Ammon's horn (tissue), 1 donor: ENCODE results near the gene POMC.
"Not testable (repeated sequence)": the region's sequence is repeated elsewhere in the genome, so short reads cannot be mapped to it uniquely, and the experiment has no call there.

Experiments used
- DNase-seq: peaks from one replicate; pipeline ENCODE4 v3.0.0-alpha.2; 2016; ENCODE audit warnings: low spot score

POMC gene

DNA sequence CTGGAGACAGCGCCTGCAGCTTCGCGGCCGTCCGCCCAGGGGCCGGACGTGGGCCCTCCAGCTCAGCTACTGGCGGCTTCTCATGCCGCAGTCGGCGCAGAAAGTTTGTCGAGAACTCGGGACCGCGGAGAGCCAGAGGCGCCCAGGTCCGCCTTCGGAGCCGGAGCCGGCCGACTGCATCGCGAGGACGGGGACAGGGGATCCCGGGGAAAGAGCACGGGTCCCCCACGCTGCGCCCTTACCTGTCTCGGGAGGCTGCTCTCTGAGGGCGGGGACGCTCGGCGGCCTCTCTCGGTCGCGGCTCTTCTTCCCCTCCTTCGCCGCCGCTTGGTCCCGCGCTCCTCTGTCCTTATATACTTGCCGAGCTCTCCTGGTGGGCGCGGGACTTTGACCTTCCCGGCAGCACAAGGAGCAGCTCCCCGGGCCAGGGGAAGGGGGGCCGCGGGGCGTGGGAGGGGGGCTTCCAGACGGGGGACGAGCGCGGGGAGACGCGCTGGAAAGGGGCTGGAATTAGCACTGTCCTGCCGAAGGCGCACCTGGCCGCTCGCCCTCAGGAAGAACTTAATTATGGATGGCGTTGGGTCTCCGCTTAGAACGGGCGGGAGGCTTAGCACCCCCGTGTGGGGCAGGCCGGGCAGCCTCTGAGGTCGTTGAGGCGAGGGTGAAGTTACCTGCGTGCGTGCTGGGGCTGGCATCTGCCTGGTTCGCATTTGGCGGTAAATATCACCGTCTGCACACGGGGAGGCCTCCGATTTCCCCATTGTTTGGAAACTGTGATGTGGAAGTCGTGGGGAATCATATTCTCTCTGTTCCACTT lies at the start of gene POMC:
TSS of gene POMC (minus strand) at position 325 of the 817 bp plus-strand sequence. CDS start 3,808 bp downstream, outside the sequence.
- DNase-seq: no peak

DNA sequence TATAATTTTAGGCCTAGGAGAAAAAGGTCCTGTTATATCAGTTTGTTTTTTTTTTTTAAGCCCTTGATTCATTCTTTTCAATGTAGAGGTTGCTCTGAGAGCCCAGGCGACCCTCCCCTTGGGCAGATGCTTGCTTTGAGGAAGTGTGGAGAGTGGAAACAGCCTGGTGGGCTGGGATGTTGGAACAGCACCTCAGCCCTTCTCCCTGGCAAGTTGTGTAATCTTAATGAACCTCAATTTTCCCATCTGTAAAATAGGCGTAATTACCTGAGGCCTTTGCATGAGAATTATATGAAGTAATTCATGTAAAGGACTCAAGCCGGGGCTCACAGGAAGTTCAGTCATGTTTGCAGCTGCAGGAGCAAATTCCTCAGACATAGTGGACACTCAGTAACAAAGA lies 49.7 kb upstream of the POMC start:
- DNase-seq: no peak

DNA sequence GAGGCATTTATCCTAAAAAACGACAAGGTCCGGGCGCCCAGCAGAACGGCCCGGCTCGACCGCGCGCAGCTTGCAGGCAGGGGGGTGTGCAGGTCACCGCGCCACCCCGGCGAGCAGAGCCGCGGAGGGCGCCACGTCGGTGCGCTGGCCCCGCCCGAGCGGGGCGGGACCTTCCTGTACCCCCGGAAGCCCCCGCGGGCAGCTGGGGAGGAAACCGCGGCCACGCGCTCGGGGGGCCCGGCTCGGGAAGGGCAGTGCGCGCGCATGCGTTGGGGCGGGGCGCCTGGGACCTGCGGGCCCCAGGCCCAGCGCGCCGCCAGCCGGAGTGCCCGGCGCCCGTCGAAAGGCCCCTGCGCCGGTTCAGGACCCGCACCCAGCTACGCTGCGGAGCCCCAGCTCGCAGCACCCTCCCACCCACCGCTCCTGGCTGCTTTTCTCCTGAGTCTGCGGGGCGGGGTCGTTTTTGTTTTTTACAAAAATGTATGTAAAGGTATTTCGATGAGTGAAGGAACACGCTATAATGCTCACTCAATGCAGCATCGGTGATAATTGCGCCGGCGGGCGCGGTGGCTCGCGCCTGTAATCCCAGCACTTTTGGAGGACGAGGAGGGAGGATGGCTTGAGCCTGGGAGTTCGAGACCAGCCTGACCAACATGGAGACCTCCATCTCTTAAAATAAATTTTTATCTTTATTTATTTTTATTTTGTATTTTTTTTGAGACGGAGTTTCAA lies 47.7 kb upstream of the POMC start:
- peak; percentile 51 for DNase-seq

- DNase-seq: no peak
Observed at GRCh38 chr2:25215232-25215631, 46.9 kb upstream of the POMC start.

GRCh38 chr2:25213229-25213628 lies 44.8 kb upstream of the POMC start:
- DNase-seq: no peak

GRCh38 chr2:25210923-25211322 lies 42.5 kb upstream of the POMC start:
- not testable (repeated sequence) for DNase-seq

DNA sequence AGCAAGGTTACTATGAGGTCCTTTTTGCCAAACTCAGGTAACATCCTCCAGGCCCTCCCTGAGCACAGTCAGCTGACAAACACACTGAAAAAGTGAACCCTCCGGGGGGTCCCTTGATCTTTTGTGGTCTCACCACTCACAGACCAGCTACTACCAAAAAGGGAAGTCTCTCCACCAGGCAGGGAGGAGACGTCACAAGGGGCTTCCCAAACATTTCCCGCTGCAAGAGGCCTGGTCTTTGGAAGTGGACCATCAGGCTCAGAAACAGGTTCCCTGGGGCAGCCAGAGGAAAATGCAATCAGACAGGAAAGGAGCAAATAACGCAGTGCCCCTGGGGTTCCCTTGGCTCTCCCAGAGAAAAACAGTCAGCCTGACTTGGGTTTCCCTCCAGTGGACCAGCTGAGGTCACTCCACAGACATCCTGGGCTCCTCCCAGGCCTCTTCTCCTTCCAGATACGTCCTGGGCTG lies 38.7 kb upstream of the POMC start:
- no peak for DNase-seq

GRCh38 chr2:25204190-25204838 lies 35.9 kb upstream of the POMC start:
- no peak for DNase-seq

- DNase-seq: no peak
Observed at GRCh38 chr2:25202275-25202674, 33.9 kb upstream of the POMC start.

GRCh38 chr2:25201794-25202193 lies 33.4 kb upstream of the POMC start:
- no peak for DNase-seq

GRCh38 chr2:25201265-25201664 lies 32.9 kb upstream of the POMC start:
- no peak for DNase-seq

DNA sequence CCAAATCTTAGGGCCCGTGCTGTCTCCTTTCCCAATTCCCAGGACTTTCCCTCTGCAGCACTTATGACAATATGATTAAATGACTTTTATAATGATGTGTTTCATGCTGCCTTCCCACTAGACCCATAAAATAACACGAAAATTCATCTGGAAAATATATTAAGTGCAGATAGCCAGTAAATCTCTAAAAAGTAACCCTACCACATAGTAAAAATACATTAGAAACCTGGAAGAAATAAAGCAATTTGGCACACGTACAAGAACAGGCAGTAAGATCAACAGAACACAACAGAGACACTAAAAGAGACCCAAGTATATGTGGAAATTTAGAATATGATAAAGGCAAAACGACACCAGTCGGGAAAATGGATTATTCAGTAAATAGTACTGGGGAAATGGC lies 30.2 kb upstream of the POMC start:
- DNase-seq: no peak

DNA sequence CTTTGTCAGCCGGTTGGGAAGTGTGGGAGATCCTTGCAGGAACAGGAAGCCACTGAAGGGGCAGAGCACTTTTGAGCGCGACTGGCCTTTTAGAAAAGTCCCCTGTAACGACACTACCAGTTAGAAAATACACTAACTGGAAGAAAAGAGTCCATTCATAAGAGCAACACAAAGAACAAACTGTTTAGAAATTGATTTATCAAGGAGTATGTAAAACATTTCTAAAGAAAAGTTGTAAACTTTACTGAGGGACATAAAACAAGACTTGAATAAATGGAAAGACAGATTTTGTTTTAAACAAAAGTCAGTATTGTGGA lies 29.8 kb upstream of the POMC start:
- DNase-seq: no peak

GRCh38 chr2:25197336-25198208 lies 29.2 kb upstream of the POMC start:
- DNase-seq: no peak

GRCh38 chr2:25194576-25195122 lies 26.3 kb upstream of the POMC start:
- no peak for DNase-seq

GRCh38 chr2:25190536-25190935 lies 22.2 kb upstream of the POMC start:
- no peak for DNase-seq

GRCh38 chr2:25188405-25188804 lies 20.0 kb upstream of the POMC start:
- DNase-seq: no peak

DNA sequence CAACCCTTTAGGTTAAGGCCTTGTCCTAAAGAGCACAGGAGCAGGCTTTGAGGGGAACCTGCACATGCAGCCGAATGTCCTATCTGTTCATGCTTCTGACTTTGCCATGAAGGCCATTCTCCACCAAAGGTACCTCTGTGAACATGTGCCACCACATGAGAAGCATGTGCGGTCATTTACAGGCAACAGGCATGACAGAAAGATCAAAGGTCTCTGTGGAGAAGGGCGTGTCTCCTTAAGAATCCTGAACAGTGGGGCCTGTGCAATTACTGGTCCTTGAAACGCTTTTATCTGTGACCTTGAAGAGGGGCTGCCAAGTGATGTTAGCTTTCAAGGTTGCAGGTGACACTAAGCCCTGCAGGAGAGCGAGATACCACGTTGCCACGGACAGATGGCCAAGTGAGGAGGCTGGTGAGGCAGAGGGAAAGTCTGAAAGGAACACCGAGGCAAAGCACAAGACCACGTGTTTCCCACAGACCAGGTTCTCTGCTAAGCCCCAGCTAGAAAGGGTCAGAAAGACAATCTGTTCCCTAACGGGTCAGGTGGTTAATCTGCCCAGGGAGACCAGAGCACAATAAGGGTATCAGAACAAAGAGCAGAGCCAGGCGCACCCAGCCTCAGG lies 19.5 kb upstream of the POMC start:
- DNase-seq: no peak

- no peak for DNase-seq
Observed at GRCh38 chr2:25184254-25184653, 15.9 kb upstream of the POMC start.

DNA sequence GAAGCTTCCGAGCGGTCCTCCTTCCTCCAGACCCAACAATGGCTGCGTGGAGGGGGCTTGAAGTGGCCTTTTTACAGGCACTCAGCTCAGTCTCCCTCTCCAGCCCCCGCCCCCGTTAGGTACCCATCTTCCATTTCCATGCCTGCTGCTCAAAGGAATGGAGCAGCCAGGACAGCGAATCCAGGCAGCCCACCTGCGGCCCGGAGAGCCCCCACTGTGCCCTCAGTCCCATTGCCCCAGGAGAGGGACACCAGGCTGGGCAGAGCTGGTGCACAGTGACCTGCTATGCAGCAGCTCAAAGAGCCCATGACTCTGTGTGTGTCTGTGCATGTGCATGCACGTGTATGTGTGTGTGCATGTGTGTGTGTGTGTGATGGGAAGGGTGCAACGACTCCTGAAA lies 10.6 kb upstream of the POMC start:
- DNase-seq: no peak

GRCh38 chr2:25177211-25177611 lies 8.8 kb upstream of the POMC start:
- no peak for DNase-seq
